ENCODE measurements around the gene STAT5A. TPM values are rescaled to one million over a fixed set of nuclear protein-coding genes. Genes with fewer than 3 reads are reported as not detected.

The STAT5A gene
- total and polyA plus RNA-seq, 3 donors from 2014 or later = 13.7 to 37.0 (median 27.8) TPM

DNA sequence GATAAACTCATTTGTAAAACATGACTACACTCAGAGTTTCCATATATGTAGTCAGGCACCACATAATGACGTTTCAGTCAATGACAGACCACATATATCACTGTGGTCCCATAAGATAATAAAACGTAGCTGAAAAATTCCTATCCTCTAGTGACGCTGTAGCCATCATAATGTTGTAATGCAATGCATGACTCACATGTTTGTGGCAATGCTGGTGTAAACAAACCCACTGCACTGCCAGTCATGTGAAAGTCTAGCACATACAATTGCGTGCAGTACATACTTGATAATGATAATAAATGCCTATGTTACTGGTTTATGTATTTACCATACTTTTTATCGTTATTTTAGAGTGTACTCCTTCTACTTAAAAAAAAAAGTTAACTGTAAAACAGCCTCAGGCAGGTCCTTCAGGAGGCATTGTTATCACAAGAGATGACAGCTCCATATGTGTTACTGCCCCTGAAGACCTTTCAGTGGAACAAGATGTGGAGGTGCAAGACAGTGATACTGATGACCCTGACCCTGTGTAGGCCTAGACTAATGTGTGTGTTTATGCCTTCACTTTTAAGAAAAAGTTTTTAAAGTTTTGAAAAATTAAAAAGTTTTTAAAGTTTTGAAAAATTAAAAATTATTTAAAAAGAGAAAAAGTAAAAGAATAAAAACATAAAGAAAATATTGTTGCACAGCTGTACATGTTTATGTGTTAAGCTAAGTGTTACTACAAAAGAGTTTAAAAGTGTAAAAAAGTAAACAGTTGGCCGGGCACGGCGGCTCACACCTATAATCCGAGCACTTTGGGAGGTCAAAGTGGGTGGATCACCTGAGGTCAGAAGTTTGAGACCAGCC, 21.2 kb upstream of the STAT5A start:
- TF ChIP-seq CTCF (IDR thresholded peaks at IDR 0.05) = no peak
- no peak for TF ChIP-seq POLR2A (IDR thresholded peaks at IDR 0.05)
- H3K27me3 ChIP-seq = no peaks in the 10 kb centered on the region
- no peaks in the 10 kb centered on the region for H3K9me3 ChIP-seq
- intact Hi-C loops (cut with DNase I; ENCODE audit: low total_unique reads) = no loop called here
- H3K27ac ChIP-seq = no peak overlapping the region
- no peak for DNase-seq
- H3K4me3 ChIP-seq = no peak overlapping the region
- H3K36me3 ChIP-seq (ENCODE audit: low read depth, missing control alignments) = no peaks in the 10 kb centered on the region
- 74 to 82% methylated on average over 9 of the region's 9 CpGs for WGBS, 2 donors
- peaks cover 14% of the 10 kb centered on the region for H3K4me1 ChIP-seq

DNA sequence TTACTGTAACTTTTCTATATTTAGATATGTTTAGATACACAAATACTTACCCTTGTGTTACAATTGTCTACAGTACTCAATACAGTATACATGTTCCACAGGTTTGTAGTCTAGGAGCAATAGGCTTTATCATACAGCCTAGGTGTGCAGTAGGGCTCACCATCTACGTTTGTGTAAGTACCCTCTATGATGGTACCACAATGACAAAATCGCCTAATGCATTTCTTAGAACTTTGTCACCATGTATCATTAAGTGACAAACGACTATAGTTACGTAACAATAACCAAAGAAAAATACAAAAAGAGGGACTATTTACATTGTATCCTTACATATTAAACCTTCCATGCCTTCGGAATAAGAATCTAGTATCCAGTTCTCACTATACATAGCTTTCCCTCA, 20.1 kb upstream of the STAT5A start:
- no peak for DNase-seq
- H3K27me3 ChIP-seq = no peaks in the 10 kb centered on the region
- no peaks in the 10 kb centered on the region for H3K9me3 ChIP-seq
- no peak overlapping the region for H3K4me3 ChIP-seq
- H3K27ac ChIP-seq = no peak overlapping the region
- intact Hi-C loops (cut with DNase I; ENCODE audit: low total_unique reads) = no loop called here
- H3K36me3 ChIP-seq (ENCODE audit: low read depth, missing control alignments) = no peaks in the 10 kb centered on the region
- peaks cover 14% of the 10 kb centered on the region for H3K4me1 ChIP-seq
- TF ChIP-seq POLR2A (IDR thresholded peaks at IDR 0.05) (no peak), CTCF (IDR thresholded peaks at IDR 0.05) (no peak)
- 51 to 66% methylated on average over 5 of the region's 5 CpGs for WGBS, 2 donors

DNA sequence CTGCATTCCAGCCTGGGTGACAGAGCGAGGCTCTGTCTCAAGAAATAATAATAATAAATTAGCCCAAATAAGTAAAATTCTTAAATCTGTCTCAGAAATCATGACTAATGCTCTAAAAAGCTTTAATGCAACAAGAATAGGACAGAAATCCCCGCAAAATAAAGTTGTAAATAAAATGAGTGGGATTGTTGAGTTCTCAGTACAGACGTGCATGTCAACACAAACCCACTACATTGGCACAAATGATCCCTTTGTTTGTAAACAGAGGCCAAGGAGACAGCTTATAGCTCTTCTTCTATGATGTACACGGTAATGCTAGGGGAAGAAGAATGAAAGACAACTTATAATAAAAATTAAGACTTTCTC, 18.1 kb upstream of the STAT5A start:
- Histone ChIP-seq H3K9me3 (no peaks in the 10 kb centered on the region), H3K27ac (peak overlapping the region; percentile 9 to 73), H3K36me3 (ENCODE audit: low read depth, missing control alignments) (no peaks in the 10 kb centered on the region), H3K4me1 (peaks cover 21% of the 10 kb centered on the region), H3K4me3 (no peak overlapping the region), H3K27me3 (no peaks in the 10 kb centered on the region)
- TF ChIP-seq CTCF (IDR thresholded peaks at IDR 0.05) (no peak), POLR2A (IDR thresholded peaks at IDR 0.05) (no peak)
- WGBS, 2 donors = 52 to 53% methylated on average over 4 of the region's 4 CpGs
- DNase-seq = no peak
- intact Hi-C loops (cut with DNase I; ENCODE audit: low total_unique reads) = no loop called here

DNA sequence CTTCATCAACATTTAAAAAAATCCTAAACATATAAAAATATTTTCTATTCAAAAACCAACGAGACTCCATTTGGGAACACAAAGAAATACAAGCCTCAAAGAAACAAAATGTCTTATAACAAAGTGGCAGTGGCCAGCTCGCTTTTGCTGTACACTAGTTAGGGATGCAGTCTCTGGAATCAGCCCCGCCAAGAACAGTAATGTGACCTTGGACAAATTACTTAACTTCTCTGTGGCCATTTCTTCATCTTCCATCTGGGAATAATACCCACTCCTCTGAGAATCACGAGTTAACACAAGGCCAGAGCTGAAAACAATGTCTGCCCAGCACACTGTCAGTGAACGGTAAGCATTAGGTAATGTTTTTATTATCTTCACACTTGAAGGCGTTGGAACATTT, 17.7 kb upstream of the STAT5A start:
- intact Hi-C loops (cut with DNase I; ENCODE audit: low total_unique reads) = no loop called here
- no peaks in the 10 kb centered on the region for H3K9me3 ChIP-seq
- no peaks in the 10 kb centered on the region for H3K27me3 ChIP-seq
- TF ChIP-seq CTCF (IDR thresholded peaks at IDR 0.05) (no peak), POLR2A (IDR thresholded peaks at IDR 0.05) (no peak)
- DNase-seq = peak; percentile 64
- no peak overlapping the region for H3K4me3 ChIP-seq
- H3K4me1 ChIP-seq = peaks cover 23% of the 10 kb centered on the region
- 31 to 37% methylated on average over 6 of the region's 6 CpGs for WGBS, 2 donors
- H3K36me3 ChIP-seq (ENCODE audit: low read depth, missing control alignments) = no peaks in the 10 kb centered on the region
- peak overlapping the region; percentile 9 to 73 for H3K27ac ChIP-seq
